Measurements from ENCODE around the gene PLCL1.
"Not testable (repeated sequence)": the region's sequence is repeated elsewhere in the genome, so short reads cannot be mapped to it uniquely, and the experiment has no call there.

Gene PLCL1

GRCh38 chr2:197986977-197987376, 182.6 kb downstream of the PLCL1 start:
- in situ Hi-C loops (cut with MboI; ENCODE audit: low sequenced_read_pairs) = no loop called here

- in situ Hi-C loops (cut with MboI; ENCODE audit: low sequenced_read_pairs) = no loop called here
Measured at GRCh38 chr2:197990356-197990755, 186.0 kb downstream of the PLCL1 start.

GRCh38 chr2:197992482-197993133, 188.2 kb downstream of the PLCL1 start:
- in situ Hi-C loops (cut with MboI; ENCODE audit: low sequenced_read_pairs) = no loop called here

GRCh38 chr2:197993363-197993762, 189.0 kb downstream of the PLCL1 start:
- in situ Hi-C loops (cut with MboI; ENCODE audit: low sequenced_read_pairs) = no loop called here

- in situ Hi-C loops (cut with MboI; ENCODE audit: low sequenced_read_pairs) = no loop called here
Measured at GRCh38 chr2:197993830-197994229, 189.4 kb downstream of the PLCL1 start.

GRCh38 chr2:197994751-197995150, 190.4 kb downstream of the PLCL1 start:
- in situ Hi-C loops (cut with MboI; ENCODE audit: low sequenced_read_pairs) = no loop called here

- in situ Hi-C loops (cut with MboI; ENCODE audit: low sequenced_read_pairs) = no loop called here
Measured at GRCh38 chr2:197996583-197996982, 192.2 kb downstream of the PLCL1 start.

GRCh38 chr2:197997083-197997541, 192.7 kb downstream of the PLCL1 start:
- in situ Hi-C loops (cut with MboI; ENCODE audit: low sequenced_read_pairs) = no loop called here

- in situ Hi-C loops (cut with MboI; ENCODE audit: low sequenced_read_pairs) = no loop called here
Measured at GRCh38 chr2:197998702-197999101, 194.3 kb downstream of the PLCL1 start.

GRCh38 chr2:198000417-198000816, 196.0 kb downstream of the PLCL1 start:
- in situ Hi-C loops (cut with MboI; ENCODE audit: low sequenced_read_pairs) = no loop called here

- in situ Hi-C loops (cut with MboI; ENCODE audit: low sequenced_read_pairs) = no loop called here
Measured at GRCh38 chr2:198004173-198004572, 199.8 kb downstream of the PLCL1 start.

- in situ Hi-C loops (cut with MboI; ENCODE audit: low sequenced_read_pairs) = no loop called here
Measured at GRCh38 chr2:198004921-198005829, 200.8 kb downstream of the PLCL1 start.

- in situ Hi-C loops (cut with MboI; ENCODE audit: low sequenced_read_pairs) = no loop called here
Measured at GRCh38 chr2:198006733-198007132, 202.3 kb downstream of the PLCL1 start.

GRCh38 chr2:198008230-198008629, 203.8 kb downstream of the PLCL1 start:
- in situ Hi-C loops (cut with MboI; ENCODE audit: low sequenced_read_pairs) = no loop called here

GRCh38 chr2:198012025-198012424, 207.6 kb downstream of the PLCL1 start:
- in situ Hi-C loops (cut with MboI; ENCODE audit: low sequenced_read_pairs) = no loop called here

- in situ Hi-C loops (cut with MboI; ENCODE audit: low sequenced_read_pairs) = no loop called here
Measured at GRCh38 chr2:198016243-198016642, 211.8 kb downstream of the PLCL1 start.

GRCh38 chr2:198017068-198017467, 212.7 kb downstream of the PLCL1 start:
- in situ Hi-C loops (cut with MboI; ENCODE audit: low sequenced_read_pairs) = no loop called here

GRCh38 chr2:198028955-198029354, 224.6 kb downstream of the PLCL1 start:
- in situ Hi-C loops (cut with MboI; ENCODE audit: low sequenced_read_pairs) = no loop called here

GRCh38 chr2:198029576-198029975, 225.2 kb downstream of the PLCL1 start:
- in situ Hi-C loops (cut with MboI; ENCODE audit: low sequenced_read_pairs) = not testable (repeated sequence)

GRCh38 chr2:198033626-198034025, 229.2 kb downstream of the PLCL1 start:
- in situ Hi-C loops (cut with MboI; ENCODE audit: low sequenced_read_pairs) = no loop called here

- in situ Hi-C loops (cut with MboI; ENCODE audit: low sequenced_read_pairs) = no loop called here
Measured at GRCh38 chr2:198036029-198036879, 231.9 kb downstream of the PLCL1 start.
